DMS53 treated with DMSO at 0.1 percent for 48 hours (cell line): ENCODE data around the gene PPP1CA.

ENCODE experiments used
- DNase-seq: peaks from one replicate; lab custom pipeline; 2025; ENCODE audit not compliant: unreplicated experiment; lab: John Stamatoyannopoulos, UW

Gene PPP1CA

GRCh38 chr11:67370351-67371076 lies 31.1 kb downstream of the PPP1CA start:
- no peak for DNase-seq

DNA sequence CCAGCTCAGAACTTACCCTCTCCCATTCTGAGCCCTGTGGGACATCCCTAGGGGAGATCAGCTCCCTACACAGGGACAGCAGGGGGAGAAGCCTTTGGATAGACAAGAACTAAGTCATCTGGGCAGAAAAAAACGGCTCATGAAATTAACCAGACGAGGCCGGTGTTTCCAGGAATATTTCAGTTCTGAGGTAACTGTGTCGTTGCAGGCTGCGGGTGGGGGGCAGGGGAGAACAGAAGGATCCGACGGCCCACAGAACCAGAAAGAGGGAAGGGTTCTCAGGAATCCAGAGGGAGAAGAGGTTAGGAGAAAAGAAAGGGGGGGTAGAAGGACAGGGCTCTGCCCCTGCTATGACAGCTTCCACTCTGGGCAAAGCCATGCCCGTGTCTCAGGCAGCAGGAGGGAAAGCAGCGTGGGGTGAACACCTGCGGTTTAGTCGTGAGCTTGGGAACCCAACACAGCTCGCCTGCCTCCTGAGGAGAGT lies 31.8 kb downstream of the PPP1CA start:
- no peak for DNase-seq

GRCh38 chr11:67369275-67369674 lies 32.4 kb downstream of the PPP1CA start:
- DNase-seq = no peak

GRCh38 chr11:67368621-67369020 lies 33.0 kb downstream of the PPP1CA start:
- no peak for DNase-seq

- no peak for DNase-seq
Measured at GRCh38 chr11:67367761-67368227, 33.9 kb downstream of the PPP1CA start.

DNA sequence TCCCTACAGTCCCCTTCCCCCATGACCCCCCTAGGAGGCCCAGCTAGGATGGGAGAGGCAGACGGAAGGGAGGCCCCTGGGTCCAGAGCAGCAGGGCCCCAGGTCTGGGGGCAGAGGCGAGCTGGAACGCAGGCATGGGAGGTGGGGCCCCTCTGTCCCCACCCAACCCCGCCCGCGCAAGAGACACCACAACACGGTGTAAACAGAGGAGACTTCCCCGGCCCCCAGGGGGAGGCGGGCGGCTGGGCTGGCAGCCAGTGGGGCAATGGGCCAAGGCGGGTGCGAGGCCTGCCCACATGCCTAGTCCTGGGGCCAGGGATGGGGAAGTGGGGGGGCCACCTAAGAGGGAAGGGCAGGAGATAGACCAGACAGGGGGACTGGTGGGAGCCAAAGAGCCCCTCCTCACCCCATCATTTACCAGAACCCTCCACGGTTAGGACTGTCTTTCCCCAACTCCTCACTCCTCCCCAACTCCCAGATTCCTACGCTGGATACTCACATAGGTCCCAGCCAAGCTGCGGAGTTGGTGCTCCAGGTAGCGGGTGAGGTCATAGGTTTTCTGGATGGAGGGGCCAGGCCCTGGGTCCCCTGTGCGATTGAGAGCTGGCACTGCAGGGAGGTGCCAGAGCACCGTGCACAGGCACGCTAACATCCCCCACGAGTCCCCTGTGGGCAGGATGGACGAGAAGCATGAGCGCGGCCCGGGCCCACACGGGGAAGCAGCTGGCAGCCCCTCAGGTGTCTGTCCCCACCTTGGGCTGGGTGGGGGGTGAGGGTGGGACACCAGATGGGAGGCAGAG lies 34.5 kb downstream of the PPP1CA start:
- DNase-seq = no peak

DNA sequence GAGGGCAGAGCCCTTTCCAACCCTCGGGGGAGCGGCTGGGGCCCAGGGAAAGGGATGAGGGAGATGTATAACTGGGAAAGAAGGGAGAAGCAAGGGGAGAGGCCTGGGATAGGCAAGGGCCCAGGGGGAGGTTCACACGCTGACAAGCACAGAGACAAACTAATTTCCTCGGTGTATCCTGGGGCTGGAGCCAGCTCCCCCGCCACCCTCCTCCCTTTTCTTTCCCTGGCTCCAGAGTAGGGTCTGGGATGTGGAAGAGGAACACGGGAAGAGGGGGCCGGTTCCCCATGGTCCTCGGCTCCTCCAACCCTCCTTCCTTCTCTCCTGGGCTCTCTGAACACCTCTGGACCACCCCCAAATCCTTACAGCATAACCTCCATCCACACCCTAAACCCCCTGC lies 35.1 kb downstream of the PPP1CA start:
- DNase-seq = no peak

DNA sequence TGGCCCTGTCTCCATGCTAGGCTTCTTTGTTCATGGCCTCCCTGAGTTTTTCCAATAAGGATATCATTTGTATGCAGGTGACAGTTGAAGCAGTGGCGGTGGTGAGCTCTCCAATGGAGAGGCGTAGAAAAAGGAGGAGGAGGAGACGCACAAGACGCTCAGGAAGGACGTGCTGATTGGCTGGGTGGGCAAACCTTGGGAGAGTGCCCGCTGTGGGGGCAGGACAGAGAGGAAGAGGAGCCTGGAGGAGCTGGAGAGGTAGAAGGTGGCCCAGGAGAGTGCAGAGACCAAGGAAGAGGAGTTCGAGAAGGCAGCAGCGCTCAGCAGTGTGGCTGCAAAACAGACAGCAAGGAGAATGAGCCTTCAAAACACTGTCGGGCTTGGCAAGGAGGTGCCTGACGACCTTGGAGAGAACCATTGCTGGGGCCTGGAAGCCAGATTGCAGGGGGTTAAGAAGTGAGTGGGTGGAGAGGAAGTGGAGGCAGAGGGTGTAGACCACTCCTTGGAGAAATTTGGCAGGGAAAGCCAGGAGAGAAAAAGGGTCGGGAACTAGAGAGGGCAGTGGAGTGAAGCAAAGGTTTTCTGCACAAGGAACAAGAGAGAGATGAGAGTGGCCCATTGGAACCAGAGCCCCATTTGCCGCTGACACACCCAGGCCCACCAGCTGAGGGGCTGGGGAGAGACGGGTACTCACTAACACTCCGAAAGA lies 35.8 kb downstream of the PPP1CA start:
- DNase-seq = no peak

- peak; percentile 21 for DNase-seq
Measured at GRCh38 chr11:67364783-67365722, 36.6 kb downstream of the PPP1CA start.

- no peak for DNase-seq
Measured at GRCh38 chr11:67364169-67364568, 37.5 kb downstream of the PPP1CA start.

DNA sequence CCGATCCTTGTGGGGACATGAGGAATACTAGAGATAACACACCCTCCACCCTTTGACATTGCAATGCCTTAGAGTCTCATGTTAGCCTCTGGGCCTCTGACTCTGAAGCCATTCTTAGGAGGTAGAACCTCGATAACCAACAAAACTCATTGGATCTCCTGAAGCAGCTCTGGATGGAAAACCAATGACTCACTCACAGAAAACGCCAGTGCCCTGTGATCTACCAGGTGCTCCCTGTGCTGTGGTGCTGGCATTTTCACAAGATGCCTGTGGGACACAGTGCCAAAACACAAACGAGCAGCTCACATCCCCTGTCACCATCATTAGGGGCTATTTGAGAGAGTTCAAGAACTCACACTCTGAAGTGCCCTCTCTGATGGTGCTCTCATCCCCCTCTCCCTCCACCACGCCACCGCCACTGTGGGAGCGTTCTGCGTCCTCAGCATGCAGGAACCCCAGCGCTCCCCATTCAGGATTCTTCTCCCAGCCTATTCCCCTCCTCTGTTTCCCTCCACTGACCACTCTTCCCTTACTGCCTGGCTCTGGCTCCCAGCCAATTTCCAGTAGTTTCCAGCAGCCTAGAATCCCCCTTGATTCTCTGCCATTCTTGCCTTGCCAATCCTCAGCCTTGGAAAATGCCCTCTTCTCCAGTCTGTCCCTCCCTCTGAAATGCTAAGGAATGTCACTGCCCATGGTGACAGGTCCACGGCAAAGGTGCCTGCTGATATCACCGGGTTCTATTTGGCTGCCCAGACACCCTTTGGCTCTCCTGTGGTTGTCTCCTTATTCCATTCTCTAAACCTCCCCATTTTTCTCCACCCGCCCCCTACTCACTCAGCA lies 43.6 kb downstream of the PPP1CA start:
- no peak for DNase-seq

- DNase-seq = peak; percentile 86
Measured at GRCh38 chr11:67356864-67357561, 44.6 kb downstream of the PPP1CA start.

GRCh38 chr11:67356387-67356863 lies 45.2 kb downstream of the PPP1CA start:
- DNase-seq = no peak

GRCh38 chr11:67355794-67356386 lies 45.8 kb downstream of the PPP1CA start:
- no peak for DNase-seq

DNA sequence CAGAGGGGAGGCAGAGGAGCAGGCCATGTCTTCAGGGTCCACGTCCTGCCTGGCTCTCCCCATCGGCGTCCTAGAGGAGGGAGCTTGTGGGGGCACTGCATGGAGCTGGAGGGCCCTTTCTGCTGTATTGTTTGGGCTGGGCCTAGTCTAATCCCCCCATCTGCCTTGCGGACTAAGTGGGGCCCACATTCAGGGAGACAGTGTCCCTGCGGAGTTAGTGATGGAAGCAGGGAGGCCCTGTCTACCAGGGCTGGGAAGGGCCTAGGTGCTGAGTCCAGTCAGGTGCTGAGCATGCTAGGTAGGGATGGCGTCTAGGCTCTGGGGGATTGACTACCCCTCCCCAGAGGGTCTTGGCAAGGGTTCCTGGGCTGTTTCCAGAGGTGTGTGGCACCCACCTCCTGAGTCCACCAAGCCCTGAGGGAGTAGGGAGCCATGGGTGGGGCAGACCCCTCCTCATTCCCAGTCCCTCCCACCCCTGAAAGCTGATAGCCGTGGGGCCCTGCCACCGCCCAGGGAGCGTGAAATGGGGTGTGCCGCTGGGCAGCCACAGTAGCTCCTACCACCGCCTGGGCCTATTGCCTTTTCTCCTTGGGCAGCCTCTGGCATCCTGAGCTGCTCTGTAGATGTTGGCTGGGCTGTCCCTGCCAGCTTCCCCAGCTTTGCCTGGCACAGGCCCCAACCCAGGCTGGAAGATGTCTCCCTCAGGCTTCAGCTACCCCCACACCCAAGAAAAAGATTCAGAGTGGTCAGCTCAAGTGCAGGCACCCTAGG lies 46.5 kb downstream of the PPP1CA start:
- DNase-seq = no peak

- peak; percentile 84 for DNase-seq
Measured at GRCh38 chr11:67354075-67355022, 47.3 kb downstream of the PPP1CA start.
